DMS 273 treated with DMSO at 0.1 percent for 48 hours (cell line): Measurements from ENCODE around the gene IFNL3.

Experiments used
- DNase-seq: peaks from one replicate; lab custom pipeline; 2025; lab: John Stamatoyannopoulos, UW

Gene IFNL3

DNA sequence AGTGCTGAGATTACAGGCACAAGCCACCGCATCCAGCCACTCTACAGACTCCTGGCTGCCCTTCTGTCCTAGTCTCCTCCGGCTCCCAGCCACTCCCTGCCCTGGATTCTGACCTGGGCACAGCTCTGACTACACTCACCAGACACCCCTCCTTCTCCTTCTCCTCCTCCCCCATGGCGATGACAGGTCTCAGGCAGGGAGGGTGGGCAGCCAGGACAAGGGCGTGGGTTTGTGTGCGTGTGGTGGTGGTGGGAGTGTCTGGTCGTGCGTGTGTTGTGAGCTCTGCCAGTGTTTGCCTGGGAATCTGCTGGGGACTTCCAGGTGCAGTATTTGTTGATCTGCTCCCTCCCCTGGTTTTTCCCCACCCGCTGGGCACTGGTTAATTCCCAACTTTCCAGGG is 51.0 kb downstream of the IFNL3 start:
- DNase-seq: no peak
